IPS-18c (cell line): Measurements from ENCODE around the gene CTH.
"Not testable (repeated sequence)": the region's sequence is repeated elsewhere in the genome, so short reads cannot be mapped to it uniquely, and the experiment has no call there.

ENCODE experiments used
- H3K4me3 ChIP-seq: 2 replicates; pipeline ENCODE4 v1.7.0; 2013; ENCODE audit warnings: low read depth, mild to moderate bottlenecking, low read length, moderate library complexity; ENCODE audit not compliant: insufficient read depth
- H3K9me3 ChIP-seq: one replicate; pipeline ENCODE4 v1.6.1; 2013; ENCODE audit warnings: mild to moderate bottlenecking, low read length, moderate library complexity; ENCODE audit not compliant: control insufficient read depth, insufficient read depth

The CTH gene

GRCh38 chr1:70436622-70437251, 25.7 kb downstream of the CTH start:
- H3K9me3 ChIP-seq = no peaks in the 10 kb centered on the region
- no peak overlapping the region for H3K4me3 ChIP-seq

- Histone ChIP-seq H3K4me3 (no peak overlapping the region), H3K9me3 (no peaks in the 10 kb centered on the region)
These were observed 27.5 kb downstream of the CTH start for GRCh38 chr1:70438529-70438928.

GRCh38 chr1:70440642-70441391, 29.7 kb downstream of the CTH start:
- Histone ChIP-seq H3K9me3 (no peaks in the 10 kb centered on the region), H3K4me3 (no peak overlapping the region)

- Histone ChIP-seq H3K4me3 (no peak overlapping the region), H3K9me3 (no peaks in the 10 kb centered on the region)
These were observed 30.4 kb downstream of the CTH start for GRCh38 chr1:70441392-70442035.

GRCh38 chr1:70442490-70442889, 31.4 kb downstream of the CTH start:
- no peaks in the 10 kb centered on the region for H3K9me3 ChIP-seq
- H3K4me3 ChIP-seq = no peak overlapping the region

GRCh38 chr1:70443739-70444138, 32.7 kb downstream of the CTH start:
- H3K9me3 ChIP-seq = no peaks in the 10 kb centered on the region
- no peak overlapping the region for H3K4me3 ChIP-seq

- H3K9me3 ChIP-seq = no peaks in the 10 kb centered on the region
- no peak overlapping the region for H3K4me3 ChIP-seq
These were observed 38.0 kb downstream of the CTH start for GRCh38 chr1:70449049-70449448.

- not testable (repeated sequence) for H3K4me3 ChIP-seq, H3K9me3 ChIP-seq
These were observed 41.3 kb downstream of the CTH start for GRCh38 chr1:70452164-70452939.

- Histone ChIP-seq H3K4me3 (no peak overlapping the region), H3K9me3 (no peaks in the 10 kb centered on the region)
These were observed 44.2 kb downstream of the CTH start for GRCh38 chr1:70455291-70455690.

GRCh38 chr1:70458131-70458530, 47.1 kb downstream of the CTH start:
- no peak overlapping the region for H3K4me3 ChIP-seq
- H3K9me3 ChIP-seq = no peaks in the 10 kb centered on the region

- Histone ChIP-seq H3K9me3 (no peaks in the 10 kb centered on the region), H3K4me3 (no peak overlapping the region; the same call in 1 of the 2 replicates)
These were observed 48.6 kb downstream of the CTH start for GRCh38 chr1:70459496-70460225.

GRCh38 chr1:70460740-70461713, 50.0 kb downstream of the CTH start:
- not testable (repeated sequence) for H3K9me3 ChIP-seq, H3K4me3 ChIP-seq

GRCh38 chr1:70462611-70463010, 51.5 kb downstream of the CTH start:
- Histone ChIP-seq H3K4me3 (no peak overlapping the region), H3K9me3 (no peaks in the 10 kb centered on the region)

- Histone ChIP-seq H3K9me3 (peaks cover 2% of the 10 kb centered on the region), H3K4me3 (no peak overlapping the region)
These were observed 54.8 kb downstream of the CTH start for GRCh38 chr1:70465911-70466310.

GRCh38 chr1:70467531-70467930, 56.5 kb downstream of the CTH start:
- Histone ChIP-seq H3K9me3 (peaks cover 2% of the 10 kb centered on the region), H3K4me3 (no peak overlapping the region)

GRCh38 chr1:70468180-70468579, 57.1 kb downstream of the CTH start:
- Histone ChIP-seq H3K4me3 (no peak overlapping the region), H3K9me3 (peaks cover 2% of the 10 kb centered on the region)
